SK-N-MC (cell line): ENCODE results near the gene SLC28A3.

ENCODE experiments used
- DNase-seq: peaks from one replicate; pipeline ENCODE4 v3.0.0-alpha.2; 2011; ENCODE audit warnings: low read depth, low spot score
- H3K27ac ChIP-seq: fragments of 200-600 bp; sonication (generic); 2 replicates; pipeline ENCODE4 v1.5.1; 2016; ENCODE audit warnings: mixed run types
- H3K36me3 ChIP-seq: fragments of 200-600 bp; sonication (generic); 2 replicates; pipeline ENCODE4 v1.6.1; 2017; ENCODE audit warnings: antibody characterized with exemption, low read length, mixed read lengths; ENCODE audit not compliant: insufficient read depth
- H3K4me3 ChIP-seq: fragments of 200-600 bp; sonication (generic); 2 replicates; pipeline ENCODE4 v1.5.1; 2016
- H3K9ac ChIP-seq: fragments of 200-600 bp; sonication (generic); 2 replicates; pipeline ENCODE4 v1.8.0; 2017; ENCODE audit warnings: mixed run types, mixed read lengths; ENCODE audit not compliant: insufficient read length
- H3K9me3 ChIP-seq: fragments of 200-600 bp; sonication (generic); 2 replicates; pipeline ENCODE4 v1.6.1; 2017; ENCODE audit warnings: low read depth, mild to moderate bottlenecking, antibody characterized with exemption, low read length, moderate library complexity, mixed read lengths
- EZH2 ChIP-seq: fragments of 200-600 bp; sonication (generic); IDR thresholded peaks from one replicate; pipeline ENCODE4 v1.6.1; 2017; ENCODE audit warnings: antibody characterized with exemption
- FOXP2 ChIP-seq: optimal IDR thresholded peaks from 2 replicates; pipeline ENCODE3; 2011; ENCODE audit warnings: mild to moderate bottlenecking, moderate library complexity; ENCODE audit not compliant: insufficient read depth; ENCODE audit errors: extremely low read length, control extremely low read depth
- POLR2AphosphoS5 ChIP-seq: IDR thresholded peaks from 2 replicates; pipeline ENCODE4 v1.6.1; 2012; ENCODE audit warnings: mild to moderate bottlenecking, low read depth, low read length, borderline replicate concordance

SLC28A3 gene

GRCh38 chr9:84301851-84302250 lies 38.7 kb downstream of the SLC28A3 start:
- no peaks in the 10 kb centered on the region for H3K9me3 ChIP-seq
- H3K9ac ChIP-seq = no peak overlapping the region
- DNase-seq = no peak
- H3K36me3 ChIP-seq = no peaks in the 10 kb centered on the region
- no peak for TF ChIP-seq EZH2
- no peak for TF ChIP-seq POLR2AphosphoS5
- TF ChIP-seq FOXP2 = no peak
- H3K4me3 ChIP-seq = no peak overlapping the region
- no peak overlapping the region for H3K27ac ChIP-seq

DNA sequence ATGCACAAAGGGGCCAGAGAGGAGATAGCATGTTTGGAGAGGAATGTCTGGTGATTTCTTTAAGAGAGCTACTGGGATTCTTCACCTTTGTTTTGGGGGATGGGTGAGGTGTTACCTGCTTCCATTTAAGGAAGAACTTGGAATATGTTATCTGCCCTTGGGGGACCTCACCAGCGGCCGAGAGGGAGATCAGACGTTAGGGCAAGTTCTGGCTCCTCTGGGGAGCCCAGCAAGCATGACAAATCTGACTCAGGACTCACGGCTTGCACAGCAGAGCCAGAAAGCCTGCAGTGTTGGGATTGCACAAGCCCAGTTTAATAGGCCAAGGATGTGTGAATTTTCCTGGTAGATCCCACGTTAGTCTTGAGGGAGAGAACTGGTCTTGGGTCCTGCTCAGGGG lies 40.3 kb downstream of the SLC28A3 start:
- Histone ChIP-seq H3K4me3 (no peak overlapping the region), H3K9ac (no peak overlapping the region), H3K9me3 (no peaks in the 10 kb centered on the region), H3K36me3 (no peaks in the 10 kb centered on the region), H3K27ac (no peak overlapping the region)
- no peak for TF ChIP-seq FOXP2
- TF ChIP-seq POLR2AphosphoS5 = no peak
- TF ChIP-seq EZH2 = no peak
- DNase-seq = no peak

DNA sequence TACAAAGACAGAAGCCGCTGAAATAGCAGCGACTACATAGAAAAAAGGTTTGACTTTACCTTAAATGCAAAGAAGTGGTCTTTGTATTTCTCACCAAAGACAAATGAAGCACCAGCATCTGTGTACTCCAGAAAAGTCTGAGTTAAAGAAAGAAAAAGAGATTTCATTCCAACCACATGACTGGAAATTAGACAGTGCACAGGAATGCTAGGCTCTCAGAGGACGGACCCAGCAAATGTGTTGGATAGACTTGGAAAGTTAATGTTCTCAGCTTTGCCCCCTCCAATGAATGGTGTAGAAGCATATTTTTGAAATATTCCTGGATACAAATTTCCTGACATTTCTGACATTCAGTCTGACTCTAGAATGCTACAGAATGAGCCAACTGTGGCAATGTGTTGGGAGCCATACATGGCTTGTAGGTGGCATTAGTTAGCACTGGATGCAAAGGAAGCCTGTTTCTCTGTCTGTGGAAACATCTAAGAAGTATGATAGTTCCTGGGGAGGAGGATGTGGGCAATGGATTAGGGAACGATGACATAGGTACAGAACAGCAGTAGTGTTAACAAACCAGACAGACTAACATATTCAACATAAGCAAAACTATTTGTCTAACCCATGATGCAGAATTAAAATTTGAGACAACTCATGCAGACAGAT lies 43.3 kb downstream of the SLC28A3 start:
- H3K36me3 ChIP-seq = no peaks in the 10 kb centered on the region
- H3K9me3 ChIP-seq = no peaks in the 10 kb centered on the region
- no peak overlapping the region for H3K27ac ChIP-seq
- no peak overlapping the region for H3K9ac ChIP-seq
- TF ChIP-seq FOXP2 (no peak), EZH2 (no peak), POLR2AphosphoS5 (no peak)
- DNase-seq = no peak
- no peak overlapping the region for H3K4me3 ChIP-seq

DNA sequence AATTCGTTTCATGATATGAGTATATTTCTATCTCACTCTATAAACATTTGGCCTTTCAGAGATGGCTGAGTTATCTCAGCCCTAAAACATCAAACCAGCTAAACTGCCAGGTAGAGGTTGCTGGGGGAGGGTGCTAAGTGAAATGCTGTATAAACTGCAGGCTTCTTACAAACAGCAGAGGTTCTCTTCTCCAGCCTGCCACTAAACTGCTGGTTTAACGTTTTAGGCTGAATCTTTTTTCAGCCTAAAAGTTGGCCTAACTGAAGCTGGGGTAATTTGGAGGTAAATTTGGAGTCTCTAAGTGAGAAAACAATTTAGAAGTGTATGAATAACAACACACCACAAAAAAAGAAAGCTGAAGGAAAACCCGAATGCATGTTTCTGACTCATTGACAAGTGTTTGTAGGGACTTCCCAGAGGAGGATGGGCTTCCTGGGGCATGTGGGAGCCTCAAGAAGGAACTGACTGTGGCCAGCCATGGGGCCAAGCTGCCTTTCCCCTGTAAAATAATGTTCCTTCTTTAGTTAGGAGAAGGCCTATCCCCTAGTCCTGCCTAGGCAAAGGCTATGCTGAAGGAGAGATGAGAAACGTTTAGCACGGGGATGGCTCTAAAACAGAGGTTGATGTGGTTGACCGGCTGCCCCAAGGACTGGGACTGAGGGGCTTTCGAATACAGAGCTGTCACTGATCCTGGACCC lies 44.3 kb downstream of the SLC28A3 start:
- Histone ChIP-seq H3K27ac (no peak overlapping the region), H3K9me3 (no peaks in the 10 kb centered on the region), H3K9ac (no peak overlapping the region), H3K36me3 (no peaks in the 10 kb centered on the region), H3K4me3 (no peak overlapping the region)
- no peak for TF ChIP-seq POLR2AphosphoS5
- no peak for TF ChIP-seq FOXP2
- TF ChIP-seq EZH2 = no peak
- DNase-seq = no peak

DNA sequence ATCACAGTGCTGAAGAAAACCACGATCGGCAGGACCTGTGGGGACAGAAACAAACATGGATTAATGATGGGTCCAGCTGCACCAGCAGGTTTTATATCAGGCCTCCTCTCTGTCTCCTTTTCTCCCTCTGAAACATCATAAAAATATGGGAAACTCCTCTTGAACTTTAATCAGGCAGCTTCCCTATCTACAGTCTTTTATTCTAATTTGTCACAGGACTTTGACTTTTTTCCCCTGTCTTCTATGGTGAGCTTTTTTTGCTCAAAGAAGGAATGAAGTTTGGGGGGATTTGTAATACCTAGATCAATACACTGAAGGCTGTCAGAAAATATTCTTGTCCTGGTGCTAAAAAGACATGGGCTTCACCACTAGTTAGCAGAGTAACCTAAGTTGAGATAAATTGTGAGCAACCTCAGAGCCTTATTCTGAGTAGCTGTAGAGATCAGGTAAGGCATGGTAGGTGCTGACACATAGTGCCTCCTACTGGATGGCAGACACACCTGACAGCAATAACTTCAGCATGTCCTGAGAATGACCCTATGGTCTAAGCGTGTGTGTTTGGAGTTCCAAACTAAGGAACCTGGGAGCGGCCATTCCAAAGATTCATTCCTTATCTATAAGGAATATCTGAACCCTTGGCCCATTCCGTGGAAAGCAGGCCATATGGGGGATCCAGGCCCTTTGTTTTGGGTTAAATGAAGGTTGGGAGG lies 46.2 kb downstream of the SLC28A3 start:
- no peak overlapping the region for H3K4me3 ChIP-seq
- TF ChIP-seq FOXP2 (no peak), EZH2 (no peak), POLR2AphosphoS5 (no peak)
- H3K27ac ChIP-seq = no peak overlapping the region
- no peaks in the 10 kb centered on the region for H3K9me3 ChIP-seq
- no peaks in the 10 kb centered on the region for H3K36me3 ChIP-seq
- DNase-seq = no peak
- H3K9ac ChIP-seq = no peak overlapping the region

GRCh38 chr9:84293001-84293798 lies 47.4 kb downstream of the SLC28A3 start:
- TF ChIP-seq FOXP2 (no peak), POLR2AphosphoS5 (no peak), EZH2 (no peak)
- no peak overlapping the region for H3K27ac ChIP-seq
- no peaks in the 10 kb centered on the region for H3K36me3 ChIP-seq
- no peak for DNase-seq
- no peaks in the 10 kb centered on the region for H3K9me3 ChIP-seq
- H3K4me3 ChIP-seq = no peak overlapping the region
- H3K9ac ChIP-seq = no peak overlapping the region

- no peak for TF ChIP-seq FOXP2
- no peak for TF ChIP-seq EZH2
- no peak for TF ChIP-seq POLR2AphosphoS5
- Histone ChIP-seq H3K9me3 (no peaks in the 10 kb centered on the region), H3K36me3 (no peaks in the 10 kb centered on the region), H3K4me3 (no peak overlapping the region), H3K9ac (no peak overlapping the region), H3K27ac (no peak overlapping the region)
- DNase-seq = no peak
Measured at GRCh38 chr9:84285381-84285780, 55.2 kb downstream of the SLC28A3 start.

- no peaks in the 10 kb centered on the region for H3K9me3 ChIP-seq
- DNase-seq = no peak
Measured at GRCh38 chr9:84283946-84284345, 56.6 kb downstream of the SLC28A3 start.

More at GRCh38 chr9:84283946-84284345, 56.6 kb downstream of the SLC28A3 start:
- Histone ChIP-seq H3K4me3 (no peak overlapping the region), H3K27ac (no peak overlapping the region), H3K36me3 (no peaks in the 10 kb centered on the region), H3K9ac (no peak overlapping the region)
- TF ChIP-seq EZH2 (no peak), FOXP2 (no peak), POLR2AphosphoS5 (no peak)
